Measurements from ENCODE around the gene CDH13.

Gene CDH13

GRCh38 chr16:82862057-82862456, 235.3 kb downstream of the CDH13 start:
- CTCF ChIA-PET, result no interaction called here

GRCh38 chr16:82864332-82865040, 237.7 kb downstream of the CDH13 start:
- TF ChIP-seq ZNF585B (tag by site-specific recombination; IDR thresholded peaks at IDR 0.05), result no peak
- no peak for TF ChIP-seq ZNF266 (tag by site-specific recombination; IDR thresholded peaks at IDR 0.05; ENCODE audit: low read depth)
- no peak for TF ChIP-seq ZBTB10 (tag by site-specific recombination; IDR thresholded peaks at IDR 0.05)
- no peak for TF ChIP-seq ZNF76 (tag by site-specific recombination; IDR thresholded peaks at IDR 0.05; ENCODE audit: borderline replicate concordance, low read depth)
- no peak for TF ChIP-seq ZNF529 (tag by site-specific recombination; IDR thresholded peaks at IDR 0.05; ENCODE audit: insufficient replicate concordance)
- no peak for TF ChIP-seq HOXA7 (CRISPR knock-in tag; IDR thresholded peaks at IDR 0.05; ENCODE audit: borderline replicate concordance)
- no peak for TF ChIP-seq ZNF214 (tag by site-specific recombination; IDR thresholded peaks at IDR 0.05; ENCODE audit: borderline replicate concordance)
- TF ChIP-seq BCL6B (tag by site-specific recombination; IDR thresholded peaks at IDR 0.05), result no peak
- no peak for TF ChIP-seq ZNF623 (tag by site-specific recombination; IDR thresholded peaks at IDR 0.05)
- TF ChIP-seq ZFP37 (tag by site-specific recombination; IDR thresholded peaks at IDR 0.05), result no peak
- no peak for TF ChIP-seq ZNF169 (tag by site-specific recombination; IDR thresholded peaks at IDR 0.05)
- TF ChIP-seq ZNF514 (tag by site-specific recombination; IDR thresholded peaks at IDR 0.05), result no peak
- no peak for TF ChIP-seq ZNF677 (tag by site-specific recombination; IDR thresholded peaks at IDR 0.05)
- TF ChIP-seq HOXD13 (CRISPR knock-in tag; IDR thresholded peaks at IDR 0.05; ENCODE audit: borderline replicate concordance), result no peak
- TF ChIP-seq ZNF2 (tag by site-specific recombination; IDR thresholded peaks at IDR 0.05), result no peak
- TF ChIP-seq ZNF202 (tag by site-specific recombination; IDR thresholded peaks at IDR 0.05; ENCODE audit: borderline replicate concordance), result no peak
- TF ChIP-seq SETDB1 (IDR thresholded peaks at IDR 0.05; ENCODE audit: insufficient read length, low read length), result no peak
- Histone ChIP-seq H3K27ac (ENCODE audit: extremely low read depth, low read depth, low read length) (no peak overlapping the region), H3K36me3 (ENCODE audit: control insufficient read depth in 2 of 2, insufficient read depth in 1 of 2, low read length in 2 of 2) (no peaks in the 10 kb centered on the region), H3K4me3 (ENCODE audit: low read depth, low read length) (no peak overlapping the region), H3K9me3 (ENCODE audit: control insufficient read depth, insufficient read depth, low read depth, low read length) (no peaks in the 10 kb centered on the region), H3K4me1 (ENCODE audit: control insufficient read depth, insufficient read depth, low read length) (no peaks in the 10 kb centered on the region)
- ChIA-PET POLR2A (no interaction called here), CTCF (no interaction called here)

More at GRCh38 chr16:82862057-82862456, 235.3 kb downstream of the CDH13 start:
- Histone ChIP-seq H3K4me1 (ENCODE audit: control insufficient read depth, insufficient read depth, low read length) (no peaks in the 10 kb centered on the region), H3K36me3 (ENCODE audit: control insufficient read depth in 2 of 2, insufficient read depth in 1 of 2, low read length in 2 of 2) (no peaks in the 10 kb centered on the region), H3K9me3 (ENCODE audit: control insufficient read depth, insufficient read depth, low read depth, low read length) (no peaks in the 10 kb centered on the region), H3K4me3 (ENCODE audit: low read depth, low read length) (no peak overlapping the region), H3K27ac (ENCODE audit: extremely low read depth, low read depth, low read length) (no peak overlapping the region)
- POLR2A ChIA-PET, result no interaction called here
- TF ChIP-seq MYNN (tag by site-specific recombination; IDR thresholded peaks at IDR 0.05; ENCODE audit: borderline replicate concordance) (no peak), ZNF580 (tag by site-specific recombination; IDR thresholded peaks at IDR 0.05) (no peak), SP7 (tag by site-specific recombination; IDR thresholded peaks at IDR 0.05) (no peak), ZNF600 (tag by site-specific recombination; IDR thresholded peaks at IDR 0.05) (no peak), ZNF311 (tag by site-specific recombination; IDR thresholded peaks at IDR 0.05; ENCODE audit: borderline replicate concordance) (no peak), ZNF146 (tag by site-specific recombination; IDR thresholded peaks at IDR 0.05) (no peak), BCL6B (tag by site-specific recombination; IDR thresholded peaks at IDR 0.05) (no peak), ZNF555 (tag by site-specific recombination; conservative IDR thresholded peaks at IDR 0.05) (no peak)

Data from HEK293 (cell line).